ENCODE results near the gene SQSTM1. TPM values are rescaled to one million over a fixed set of nuclear protein-coding genes. Genes with fewer than 3 reads are reported as not detected.

The SQSTM1 gene
- total RNA-seq, 1 experiment from 2014 or later, result 715 TPM

DNA sequence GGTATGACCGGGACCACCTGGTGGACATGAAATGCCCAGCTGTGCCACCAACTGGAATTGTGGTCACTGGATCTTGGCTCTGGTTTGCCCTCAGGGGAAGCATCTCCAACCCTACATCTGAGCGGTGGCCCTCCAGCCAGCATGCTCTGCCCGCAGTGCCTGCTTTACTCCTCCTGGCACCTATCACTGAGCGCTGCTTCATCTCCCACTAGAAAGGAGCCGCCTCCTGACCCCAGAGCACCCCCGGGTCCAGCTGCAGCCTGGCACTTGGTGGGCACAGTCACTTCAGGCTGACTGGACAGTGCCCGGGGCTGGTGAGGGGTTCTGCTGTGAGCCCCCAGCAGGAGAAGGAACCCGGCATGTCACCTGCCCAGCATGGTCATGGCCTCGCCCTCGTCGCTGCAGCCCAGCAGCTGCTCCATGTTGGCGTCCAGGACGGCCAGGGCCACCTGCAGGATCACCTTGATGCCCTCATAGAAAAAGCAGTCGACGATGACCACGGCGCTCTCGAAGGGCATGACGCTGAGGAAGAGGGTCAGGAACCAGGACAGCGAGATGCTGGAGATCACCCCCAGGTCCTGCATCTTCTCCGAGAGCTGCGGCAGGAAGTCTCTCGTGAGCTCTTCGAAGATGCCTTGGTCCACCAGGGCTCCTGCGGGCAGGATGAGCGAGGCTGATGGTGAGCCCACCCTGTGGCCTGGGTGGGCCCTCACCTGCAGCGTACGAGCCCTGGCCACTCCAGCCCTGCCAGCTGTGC, 54.0 kb downstream of the SQSTM1 start:
- Histone ChIP-seq H3K9me3 (ENCODE audit: insufficient read depth, low read depth) (no peaks in the 10 kb centered on the region), H3K27me3 (ENCODE audit: insufficient read depth, low read depth) (no peaks in the 10 kb centered on the region), H3K9me2 (ENCODE audit: insufficient read depth) (no peaks in the 10 kb centered on the region), H3K4me3 (no peak overlapping the region), H2AFZ (no peak overlapping the region), H3K36me3 (ENCODE audit: low read depth) (no peaks in the 10 kb centered on the region), H3K4me1 (replicated peaks; ENCODE audit: insufficient read depth) (no peaks in the 10 kb centered on the region), H4K20me1 (ENCODE audit: insufficient read depth) (no peaks in the 10 kb centered on the region), H3K79me2 (ENCODE audit: low read depth) (no peaks in the 10 kb centered on the region), H3K27ac (no peak overlapping the region), H3F3A (ENCODE audit: insufficient read depth, low read depth) (no peaks in the 10 kb centered on the region), H3K4me2 (no peak overlapping the region)
- no TSS peak for BruUV-seq (replicated peaks)
- DNase-seq, result no peak
- ChIA-PET CTCF (no interaction called here), POLR2A (ENCODE audit: unreplicated experiment) (no interaction called here)
- TF ChIP-seq, protein P1, sequence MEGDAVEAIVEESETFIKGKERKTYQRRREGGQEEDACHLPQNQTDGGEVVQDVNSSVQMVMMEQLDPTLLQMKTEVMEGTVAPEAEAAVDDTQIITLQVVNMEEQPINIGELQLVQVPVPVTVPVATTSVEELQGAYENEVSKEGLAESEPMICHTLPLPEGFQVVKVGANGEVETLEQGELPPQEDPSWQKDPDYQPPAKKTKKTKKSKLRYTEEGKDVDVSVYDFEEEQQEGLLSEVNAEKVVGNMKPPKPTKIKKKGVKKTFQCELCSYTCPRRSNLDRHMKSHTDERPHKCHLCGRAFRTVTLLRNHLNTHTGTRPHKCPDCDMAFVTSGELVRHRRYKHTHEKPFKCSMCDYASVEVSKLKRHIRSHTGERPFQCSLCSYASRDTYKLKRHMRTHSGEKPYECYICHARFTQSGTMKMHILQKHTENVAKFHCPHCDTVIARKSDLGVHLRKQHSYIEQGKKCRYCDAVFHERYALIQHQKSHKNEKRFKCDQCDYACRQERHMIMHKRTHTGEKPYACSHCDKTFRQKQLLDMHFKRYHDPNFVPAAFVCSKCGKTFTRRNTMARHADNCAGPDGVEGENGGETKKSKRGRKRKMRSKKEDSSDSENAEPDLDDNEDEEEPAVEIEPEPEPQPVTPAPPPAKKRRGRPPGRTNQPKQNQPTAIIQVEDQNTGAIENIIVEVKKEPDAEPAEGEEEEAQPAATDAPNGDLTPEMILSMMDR (conservative IDR thresholded peaks at IDR 0.05), result no peak
- TF ChIP-seq EZH2 (IDR thresholded peaks at IDR 0.05; ENCODE audit: low read depth), result no peak
- intact Hi-C loops (cut with micrococcal nuclease; ENCODE audit: unreplicated experiment), result no loop called here

DNA sequence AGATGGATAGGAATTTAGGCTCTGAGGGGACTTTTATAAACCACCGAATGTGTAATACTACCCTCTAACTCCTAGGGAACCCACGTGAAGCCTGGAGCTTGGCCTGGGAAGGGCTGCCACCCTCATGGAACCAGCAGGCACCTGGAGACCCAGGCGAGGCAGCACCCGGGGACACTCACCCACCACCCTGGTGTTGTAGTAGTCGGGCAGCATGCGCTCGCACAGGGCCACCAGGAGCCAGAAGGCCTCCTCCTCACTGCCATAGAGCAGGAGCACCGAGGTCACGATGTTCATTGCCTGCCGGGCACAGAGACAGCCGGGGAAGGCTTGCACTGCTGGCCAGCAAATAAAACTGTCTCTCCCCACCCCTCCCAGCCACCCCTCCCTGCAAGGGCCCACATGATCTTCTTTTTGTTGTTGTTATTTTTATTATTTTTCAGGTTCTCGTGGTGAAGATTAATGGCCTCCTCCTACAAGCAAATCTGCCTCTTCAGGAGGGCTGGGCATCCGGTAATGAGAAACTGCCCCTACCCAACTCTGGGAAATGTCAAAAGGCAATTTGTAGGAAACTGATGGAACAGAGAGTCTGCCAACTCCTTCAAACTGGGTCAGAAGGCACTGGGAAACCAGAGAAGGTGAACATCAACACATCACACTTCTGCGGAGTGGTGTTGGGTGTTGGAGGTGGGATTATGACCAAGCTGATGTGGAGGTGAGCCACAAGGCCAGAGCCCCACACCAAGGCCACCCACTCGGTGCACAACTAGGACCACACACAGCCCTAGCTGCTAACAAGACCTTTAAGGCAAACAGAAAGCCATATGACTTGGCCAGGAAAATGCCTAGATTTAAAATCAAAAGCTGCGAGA, 55.3 kb downstream of the SQSTM1 start:
- CTCF ChIA-PET, result interaction anchor here (0.6 kb wide), 1 partner anchor 129 kb away, joined by 3 read pairs; no protein-coding TSS in a partner anchor

DNA sequence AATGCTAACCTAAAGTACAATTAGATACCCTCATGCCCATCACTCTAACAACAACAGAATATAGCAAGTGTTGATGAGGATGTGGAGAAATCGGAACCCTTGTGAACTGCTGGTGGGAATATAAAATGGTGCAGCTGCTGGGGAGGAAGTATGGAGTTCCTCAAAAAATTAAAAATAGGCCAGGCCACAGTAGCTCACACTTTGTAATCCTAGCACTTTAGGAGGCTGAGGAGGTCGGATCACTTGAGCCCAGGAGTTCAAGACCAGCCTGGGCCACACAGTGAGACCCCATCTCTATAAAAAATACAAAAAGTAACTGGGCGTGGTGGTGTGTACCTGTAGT, 55.9 kb downstream of the SQSTM1 start:
- Histone ChIP-seq H3F3A (ENCODE audit: insufficient read depth, low read depth) (no peaks in the 10 kb centered on the region), H3K4me2 (no peak overlapping the region), H3K27me3 (ENCODE audit: insufficient read depth, low read depth) (no peaks in the 10 kb centered on the region), H3K4me1 (replicated peaks; ENCODE audit: insufficient read depth) (no peaks in the 10 kb centered on the region), H3K79me2 (ENCODE audit: low read depth) (no peaks in the 10 kb centered on the region), H4K20me1 (ENCODE audit: insufficient read depth) (no peaks in the 10 kb centered on the region), H2AFZ (no peak overlapping the region), H3K27ac (no peak overlapping the region), H3K9me2 (ENCODE audit: insufficient read depth) (no peaks in the 10 kb centered on the region), H3K36me3 (ENCODE audit: low read depth) (no peaks in the 10 kb centered on the region), H3K9me3 (ENCODE audit: insufficient read depth, low read depth) (no peaks in the 10 kb centered on the region), H3K4me3 (no peak overlapping the region)
- no peak for TF ChIP-seq EZH2 (IDR thresholded peaks at IDR 0.05; ENCODE audit: low read depth)
- TF ChIP-seq, protein P1 (conservative IDR thresholded peaks at IDR 0.05), result no peak
- ChIA-PET CTCF (interaction anchor here (0.6 kb wide), 1 partner anchor 129 kb away, joined by 3 read pairs; no protein-coding TSS in a partner anchor), POLR2A (ENCODE audit: unreplicated experiment) (interaction anchor here (0.6 kb wide), 1 partner anchor 449 kb away, joined by 20 read pairs; no protein-coding TSS in a partner anchor)
- DNase-seq, result no peak
- no TSS peak for BruUV-seq (replicated peaks)
- intact Hi-C loops (cut with micrococcal nuclease; ENCODE audit: unreplicated experiment), result no loop called here

More for the DNA sequence above, 55.3 kb downstream of the SQSTM1 start:
- Histone ChIP-seq H2AFZ (no peak overlapping the region), H3K4me1 (replicated peaks; ENCODE audit: insufficient read depth) (no peaks in the 10 kb centered on the region), H3K4me2 (no peak overlapping the region), H3K36me3 (ENCODE audit: low read depth) (no peaks in the 10 kb centered on the region), H3K79me2 (ENCODE audit: low read depth) (no peaks in the 10 kb centered on the region), H3K9me2 (ENCODE audit: insufficient read depth) (no peaks in the 10 kb centered on the region), H4K20me1 (ENCODE audit: insufficient read depth) (no peaks in the 10 kb centered on the region), H3K9me3 (ENCODE audit: insufficient read depth, low read depth) (no peaks in the 10 kb centered on the region), H3K4me3 (no peak overlapping the region), H3K27ac (no peak overlapping the region), H3F3A (ENCODE audit: insufficient read depth, low read depth) (no peaks in the 10 kb centered on the region), H3K27me3 (ENCODE audit: insufficient read depth, low read depth) (no peaks in the 10 kb centered on the region)
- intact Hi-C loops (cut with micrococcal nuclease; ENCODE audit: unreplicated experiment), result no loop called here
- DNase-seq, result no peak
- BruUV-seq (replicated peaks), result TSS peak; percentile 18
- POLR2A ChIA-PET (ENCODE audit: unreplicated experiment), result interaction anchor here (0.6 kb wide), 1 partner anchor 448 kb away, joined by 20 read pairs; no protein-coding TSS in a partner anchor
- TF ChIP-seq EZH2 (IDR thresholded peaks at IDR 0.05; ENCODE audit: low read depth), result no peak
- TF ChIP-seq, protein P1 (conservative IDR thresholded peaks at IDR 0.05), result no peak

All from PC-9 (cell line).